MCF 10A (cell line): ENCODE results near the gene SYPL2. TPM values are rescaled to one million over a fixed set of nuclear protein-coding genes. Genes with fewer than 3 reads are reported as not detected.

Experiments used
- BruUV-seq: library from RNA; stranded (reverse); fragments of 400-500 nt; replicated peaks from 2 replicates; lab custom pipeline; 2021; lab: Mats Ljungman, UMichigan
- CTCF ChIA-PET: fragments of 300-600 bp; sonication (Branson Sonifier 250); formaldehyde crosslinking; extraction: SDS; loops from one replicate; lab custom pipeline; 2021; ENCODE audit warnings: antibody characterized with exemption, inconsistent platforms; lab: Yijun Ruan, JAX
- POLR2A ChIA-PET: fragments of 300-600, 350-650 bp; sonication (Branson Sonifier 250); formaldehyde crosslinking; extraction: SDS; loops from one replicate; lab custom pipeline; 2020; ENCODE audit warnings: antibody characterized with exemption, inconsistent platforms; lab: Yijun Ruan, JAX
- DNase-seq: peaks from one replicate; pipeline ENCODE4 v3.0.0-alpha.2; 2018; ENCODE audit not compliant: unreplicated experiment
- H3K27ac Mint-ChIP-seq: one replicate; pipeline ENCODE4 v1.8.0; 2022; ENCODE audit warnings: mild to moderate bottlenecking, low read depth, mixed read lengths; ENCODE audit not compliant: unreplicated experiment
- H3K27me3 Mint-ChIP-seq: one replicate; pipeline ENCODE4 v1.8.0; 2022; ENCODE audit warnings: mixed read lengths; ENCODE audit not compliant: insufficient read depth, unreplicated experiment
- H3K36me3 Mint-ChIP-seq: one replicate; pipeline ENCODE4 v1.8.0; 2022; ENCODE audit warnings: mild to moderate bottlenecking, moderate library complexity, mixed read lengths; ENCODE audit not compliant: insufficient read depth, unreplicated experiment
- H3K4me1 Mint-ChIP-seq: one replicate; pipeline ENCODE4 v1.8.0; 2022; ENCODE audit warnings: mixed read lengths; ENCODE audit not compliant: insufficient read depth, unreplicated experiment
- H3K4me3 Mint-ChIP-seq: one replicate; pipeline ENCODE4 v1.8.0; 2022; ENCODE audit warnings: mild to moderate bottlenecking, moderate library complexity, mixed read lengths; ENCODE audit not compliant: unreplicated experiment
- H3K9me3 Mint-ChIP-seq: one replicate; pipeline ENCODE4 v1.8.0; 2022; ENCODE audit warnings: mixed read lengths; ENCODE audit not compliant: unreplicated experiment
- intact Hi-C: fragments of 100-400 bp; cut with micrococcal nuclease; formaldehyde crosslinking; loops from 2 replicates; pipeline ENCODE4 v1.14.1; 2022
- total RNA-seq: library from RNA; stranded (reverse); gene quantifications from 2 replicates; pipeline ENCODE4 v1.2.3, GENCODE V29; 2022
- TF ChIP-seq, protein P1 (sequence below): fragments of 200-600 bp; IDR thresholded peaks from one replicate; pipeline ENCODE4 v1.8.0; 2022; ENCODE audit warnings: antibody characterized with exemption, mild to moderate bottlenecking; ENCODE audit not compliant: unreplicated experiment

SYPL2 gene
- total RNA-seq, 1 experiment from 2014 or later = not detected

DNA sequence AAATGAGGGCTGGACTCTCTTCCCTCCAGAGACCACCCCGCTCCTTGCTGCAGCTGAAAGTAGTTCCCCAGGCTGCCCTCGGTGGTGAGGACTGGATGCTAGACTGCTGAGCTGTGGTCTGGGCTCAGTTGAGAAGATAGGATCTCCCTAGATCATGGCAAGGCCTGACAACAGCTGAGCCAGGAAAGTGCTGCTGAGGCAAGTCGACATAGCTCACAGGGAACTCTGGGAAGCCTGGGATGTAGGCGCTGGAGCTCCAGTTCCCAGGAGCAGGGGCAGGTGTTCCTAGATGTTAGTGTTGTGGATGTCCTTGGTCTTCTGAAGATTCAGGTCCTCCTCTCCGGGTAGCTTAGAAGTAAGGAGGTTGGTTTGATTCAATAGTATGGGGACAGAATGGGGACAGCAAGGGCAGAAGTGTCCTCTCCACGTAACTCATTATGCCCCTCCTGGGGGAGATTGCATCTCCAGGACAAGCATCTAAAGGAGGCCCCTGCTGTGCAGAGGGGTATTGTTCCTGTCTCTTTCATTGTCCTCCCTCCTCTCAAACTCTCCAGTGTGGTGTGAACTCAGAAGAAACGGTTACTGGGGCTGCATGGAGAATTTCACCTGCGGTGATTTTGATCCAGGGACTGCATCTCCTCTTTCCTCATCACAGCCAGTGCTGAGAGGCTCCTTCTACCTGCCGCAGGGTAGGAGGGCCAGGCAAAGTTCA lies 31.3 kb downstream of the SYPL2 start:
- no peak for DNase-seq
- Mint-ChIP-seq H3K9me3 (no peaks in the 10 kb centered on the region), H3K27ac (no peak overlapping the region), H3K36me3 (peaks cover 13% of the 10 kb centered on the region), H3K4me3 (no peak overlapping the region), H3K27me3 (no peaks in the 10 kb centered on the region), H3K4me1 (no peaks in the 10 kb centered on the region)
- TF ChIP-seq, protein P1, sequence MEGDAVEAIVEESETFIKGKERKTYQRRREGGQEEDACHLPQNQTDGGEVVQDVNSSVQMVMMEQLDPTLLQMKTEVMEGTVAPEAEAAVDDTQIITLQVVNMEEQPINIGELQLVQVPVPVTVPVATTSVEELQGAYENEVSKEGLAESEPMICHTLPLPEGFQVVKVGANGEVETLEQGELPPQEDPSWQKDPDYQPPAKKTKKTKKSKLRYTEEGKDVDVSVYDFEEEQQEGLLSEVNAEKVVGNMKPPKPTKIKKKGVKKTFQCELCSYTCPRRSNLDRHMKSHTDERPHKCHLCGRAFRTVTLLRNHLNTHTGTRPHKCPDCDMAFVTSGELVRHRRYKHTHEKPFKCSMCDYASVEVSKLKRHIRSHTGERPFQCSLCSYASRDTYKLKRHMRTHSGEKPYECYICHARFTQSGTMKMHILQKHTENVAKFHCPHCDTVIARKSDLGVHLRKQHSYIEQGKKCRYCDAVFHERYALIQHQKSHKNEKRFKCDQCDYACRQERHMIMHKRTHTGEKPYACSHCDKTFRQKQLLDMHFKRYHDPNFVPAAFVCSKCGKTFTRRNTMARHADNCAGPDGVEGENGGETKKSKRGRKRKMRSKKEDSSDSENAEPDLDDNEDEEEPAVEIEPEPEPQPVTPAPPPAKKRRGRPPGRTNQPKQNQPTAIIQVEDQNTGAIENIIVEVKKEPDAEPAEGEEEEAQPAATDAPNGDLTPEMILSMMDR = no peak
- BruUV-seq = no TSS peak
- intact Hi-C loops = no loop called here
- ChIA-PET CTCF (interaction anchor here (0.6 to 40.0 kb wide), 14 partner anchors 9 to 646 kb away, joined by 3 to 1071 read pairs (median 3); partner anchors contain the start of genes AMIGO1 and GPR61), POLR2A (interaction anchor here (0.5 to 1.2 kb wide), 3 partner anchors 8 to 49 kb away, joined by 3 to 4 read pairs (median 3); no protein-coding TSS in a partner anchor)

DNA sequence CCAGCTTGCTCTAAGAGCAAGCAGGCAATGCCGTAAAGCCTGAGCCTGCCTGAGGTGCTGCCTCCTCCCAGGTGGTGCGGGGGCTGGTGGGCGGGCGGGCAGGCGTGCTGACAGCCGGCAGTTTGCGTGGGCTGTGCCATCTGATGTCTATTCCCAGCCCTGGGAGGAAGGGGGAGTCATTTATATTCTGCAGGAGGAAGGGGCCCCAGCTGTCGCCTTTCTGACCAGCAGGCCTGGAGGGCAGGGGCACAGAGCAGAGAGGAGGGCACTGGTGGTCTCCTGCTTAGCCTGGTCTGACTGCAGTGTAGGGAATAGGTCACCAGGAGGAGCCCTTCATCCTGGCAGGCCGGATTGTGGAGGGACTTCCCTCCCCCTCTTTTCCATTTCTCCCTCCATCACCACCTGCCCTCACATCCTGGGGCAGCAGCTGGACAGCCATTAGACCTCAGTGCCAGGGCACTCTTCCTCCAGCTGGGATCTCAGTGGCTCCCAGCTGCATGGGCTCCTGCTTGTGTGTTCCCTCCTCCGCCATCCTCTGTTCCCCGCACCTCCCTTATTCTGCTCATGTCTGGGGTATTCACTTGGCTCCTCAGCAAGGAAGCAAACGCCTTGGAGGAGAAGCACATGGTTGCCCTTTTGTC lies 31.9 kb downstream of the SYPL2 start:
- CTCF ChIA-PET = interaction anchor here (0.6 to 40.0 kb wide), 14 partner anchors 8 to 526 kb away, joined by 3 to 1071 read pairs (median 3); partner anchors contain the start of genes AMIGO1 and GPR61
- TF ChIP-seq, protein P1 = peak; percentile 35
- POLR2A ChIA-PET = interaction anchor here (1.2 kb wide), 1 partner anchor 48 kb away, joined by 3 read pairs; no protein-coding TSS in a partner anchor
- H3K27ac Mint-ChIP-seq = no peak overlapping the region
- no peaks in the 10 kb centered on the region for H3K4me1 Mint-ChIP-seq
- no TSS peak for BruUV-seq
- no peaks in the 10 kb centered on the region for H3K27me3 Mint-ChIP-seq
- no peak for DNase-seq
- no peaks in the 10 kb centered on the region for H3K9me3 Mint-ChIP-seq
- H3K4me3 Mint-ChIP-seq = no peak overlapping the region
- H3K36me3 Mint-ChIP-seq = peaks cover 13% of the 10 kb centered on the region
- intact Hi-C loops = no loop called here

DNA sequence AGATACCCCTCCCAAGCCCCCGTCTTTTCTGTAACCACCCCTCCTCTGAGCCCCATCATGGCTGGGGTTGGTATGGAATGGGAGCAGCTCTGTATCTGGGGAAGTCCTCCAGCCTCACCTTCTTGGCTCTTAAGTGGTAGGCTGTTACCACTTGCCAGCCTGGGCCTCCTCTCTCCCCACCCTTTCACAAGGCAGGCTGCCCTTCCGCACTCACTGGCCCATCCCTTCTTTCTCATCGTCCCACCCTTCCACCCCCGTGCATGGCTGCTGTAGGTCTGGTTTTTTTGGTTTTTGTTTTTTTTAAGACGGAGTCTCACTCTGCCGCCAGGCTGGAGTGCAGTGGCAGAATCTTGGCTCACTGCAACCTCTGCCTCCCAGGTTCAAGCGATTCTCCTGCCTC lies 32.7 kb downstream of the SYPL2 start:
- TF ChIP-seq, protein P1 = no peak
- ChIA-PET POLR2A (no interaction called here), CTCF (interaction anchor here (0.6 to 40.0 kb wide), 9 partner anchors 9 to 527 kb away, joined by 3 to 1071 read pairs (median 3); partner anchors contain the start of gene GPR61)
- peaks cover 13% of the 10 kb centered on the region for H3K36me3 Mint-ChIP-seq
- H3K27ac Mint-ChIP-seq = peak overlapping the region; percentile 3
- peaks cover 4% of the 10 kb centered on the region for H3K4me1 Mint-ChIP-seq
- intact Hi-C loops = no loop called here
- no TSS peak for BruUV-seq
- DNase-seq = no peak
- no peak overlapping the region for H3K4me3 Mint-ChIP-seq
- H3K27me3 Mint-ChIP-seq = no peaks in the 10 kb centered on the region
- no peaks in the 10 kb centered on the region for H3K9me3 Mint-ChIP-seq
